Suprapubic skin (tissue), 4 donors: ENCODE results near the gene LPCAT3. TPM values are rescaled to one million over a fixed set of nuclear protein-coding genes. Genes with fewer than 3 reads are reported as not detected.

Experiments
- DNase-seq, 2 donors: peaks; one replicate each; pipeline ENCODE4 v3.0.0-alpha.2; 2019; ENCODE audit warnings: low spot score in 2 of 2
- H3K27ac ChIP-seq: fragments of 200-600 bp; sonication (generic); one replicate; pipeline ENCODE4 v1.5.1; 2019
- H3K27me3 ChIP-seq: fragments of 200-600 bp; sonication (generic); one replicate; pipeline ENCODE4 v1.5.1; 2019
- H3K36me3 ChIP-seq: fragments of 200-600 bp; sonication (generic); one replicate; pipeline ENCODE4 v1.5.1; 2019
- H3K4me1 ChIP-seq: fragments of 200-600 bp; sonication (generic); one replicate; pipeline ENCODE4 v1.5.1; 2019
- H3K4me3 ChIP-seq: fragments of 200-600 bp; sonication (generic); one replicate; pipeline ENCODE4 v1.5.1; 2019; ENCODE audit warnings: mild to moderate bottlenecking
- H3K9me3 ChIP-seq: fragments of 200-600 bp; sonication (generic); one replicate; pipeline ENCODE4 v1.5.1; 2019
- CTCF ChIP-seq, 2 donors: fragments of 200-600 bp in 1 of 2; fragments of 450-650 bp in 1 of 2; sonication (generic) in 1 of 2; IDR thresholded peaks; one replicate each; pipeline ENCODE4 v1.5.1; 2016 to 2019; ENCODE audit warnings: antibody characterized with exemption in 2 of 2, mild to moderate bottlenecking in 1 of 2, moderate library complexity in 1 of 2
- EP300 ChIP-seq: sonication (generic); formaldehyde crosslinking; IDR thresholded peaks from one replicate; pipeline ENCODE4 v1.6.1; 2017; ENCODE audit warnings: antibody characterized with exemption
- POLR2A ChIP-seq, 2 donors: fragments of 450-650 bp; IDR thresholded peaks; one replicate each; pipeline ENCODE4 v1.6.1; 2017; ENCODE audit warnings: antibody characterized with exemption in 2 of 2, mild to moderate bottlenecking in 2 of 2, moderate library complexity in 2 of 2
- POLR2AphosphoS5 ChIP-seq, 3 donors: sonication (generic); formaldehyde crosslinking; IDR thresholded peaks; one replicate each; pipeline ENCODE4 v1.6.1; 2017; ENCODE audit warnings: antibody characterized with exemption in 3 of 3
- whole genome bisulfite sequencing: methylation state at CpG from one replicate; pipeline ENCODE4 v1.1.5; 2018; 5-methylcytosine and 5-hydroxymethylcytosine counted together
- total RNA-seq, 4 donors: library from RNA; depleted of rRNA; stranded (reverse); fragments of >200 nt; gene quantifications; one replicate each; pipeline ENCODE4 v1.1.0, GENCODE V29; 2016

Gene LPCAT3
- total RNA-seq, 4 donors from 2014 or later: 51.3 to 79.3 (median 56.8) TPM

- TF ChIP-seq POLR2AphosphoS5 (IDR thresholded peaks at IDR 0.05): no peak
- TF ChIP-seq POLR2A (IDR thresholded peaks at IDR 0.05): no peak
- TF ChIP-seq EP300: no peak
- no peak for TF ChIP-seq CTCF (IDR thresholded peaks at IDR 0.05)
- Histone ChIP-seq H3K27me3 (no peaks in the 10 kb centered on the region), H3K4me3 (no peak overlapping the region), H3K36me3 (peaks cover 40% of the 10 kb centered on the region), H3K4me1 (peaks cover 68% of the 10 kb centered on the region), H3K27ac (no peak overlapping the region), H3K9me3 (no peaks in the 10 kb centered on the region)
- 77% methylated on average over 9 of the region's 10 CpGs for WGBS
- no peak for DNase-seq
These were observed 50.6 kb downstream of the LPCAT3 start for GRCh38 chr12:6967651-6968100.

GRCh38 chr12:6966351-6966750 is 51.9 kb downstream of the LPCAT3 start:
- Histone ChIP-seq H3K4me3 (no peak overlapping the region), H3K9me3 (no peaks in the 10 kb centered on the region), H3K4me1 (peaks cover 72% of the 10 kb centered on the region), H3K27me3 (no peaks in the 10 kb centered on the region), H3K27ac (no peak overlapping the region), H3K36me3 (peaks cover 40% of the 10 kb centered on the region)
- DNase-seq: no peak
- TF ChIP-seq POLR2AphosphoS5 (IDR thresholded peaks at IDR 0.05): no peak
- no peak for TF ChIP-seq CTCF (IDR thresholded peaks at IDR 0.05)
- no peak for TF ChIP-seq EP300
- TF ChIP-seq POLR2A (IDR thresholded peaks at IDR 0.05): no peak
- 71% methylated on average over 7 of the region's 7 CpGs for WGBS

GRCh38 chr12:6965714-6966113 is 52.6 kb downstream of the LPCAT3 start:
- 77% methylated on average over 4 of the region's 4 CpGs for WGBS
- Histone ChIP-seq H3K4me3 (no peak overlapping the region), H3K36me3 (peaks cover 40% of the 10 kb centered on the region), H3K9me3 (no peaks in the 10 kb centered on the region), H3K4me1 (peaks cover 78% of the 10 kb centered on the region), H3K27me3 (no peaks in the 10 kb centered on the region), H3K27ac (peak overlapping the region; percentile 69)
- TF ChIP-seq POLR2AphosphoS5 (IDR thresholded peaks at IDR 0.05): no peak
- no peak for TF ChIP-seq CTCF (IDR thresholded peaks at IDR 0.05)
- no peak for TF ChIP-seq EP300
- TF ChIP-seq POLR2A (IDR thresholded peaks at IDR 0.05): no peak
- DNase-seq: no peak

GRCh38 chr12:6965026-6965661 is 53.1 kb downstream of the LPCAT3 start:
- WGBS: 22% methylated on average over 8 of the region's 12 CpGs
- Histone ChIP-seq H3K4me1 (peaks cover 84% of the 10 kb centered on the region), H3K27me3 (no peaks in the 10 kb centered on the region), H3K36me3 (peaks cover 40% of the 10 kb centered on the region), H3K9me3 (no peaks in the 10 kb centered on the region), H3K27ac (peak overlapping the region; percentile 93), H3K4me3 (peak overlapping the region; percentile 60)
- peak; percentile 91 to 95 for DNase-seq
- TF ChIP-seq POLR2A (IDR thresholded peaks at IDR 0.05): no peak
- TF ChIP-seq CTCF (IDR thresholded peaks at IDR 0.05): peak; percentile 89 to 92
- peak in 2 of 3 donors; percentile 28 to 70 for TF ChIP-seq POLR2AphosphoS5 (IDR thresholded peaks at IDR 0.05)
- TF ChIP-seq EP300: no peak

GRCh38 chr12:6964605-6965025 is 53.7 kb downstream of the LPCAT3 start:
- 49% methylated on average over 4 of the region's 8 CpGs for WGBS
- DNase-seq: peak in 1 of 2 donors; percentile 59
- no peaks in the 10 kb centered on the region for H3K27me3 ChIP-seq
- TF ChIP-seq EP300: no peak
- no peak for TF ChIP-seq CTCF (IDR thresholded peaks at IDR 0.05)
- no peak for TF ChIP-seq POLR2AphosphoS5 (IDR thresholded peaks at IDR 0.05)
- TF ChIP-seq POLR2A (IDR thresholded peaks at IDR 0.05): no peak
- H3K4me3 ChIP-seq: peak overlapping the region; percentile 60
- H3K27ac ChIP-seq: peak overlapping the region; percentile 93
- peaks cover 85% of the 10 kb centered on the region for H3K4me1 ChIP-seq
- H3K36me3 ChIP-seq: peaks cover 40% of the 10 kb centered on the region
- H3K9me3 ChIP-seq: no peaks in the 10 kb centered on the region
